WTC11 (cell line): ENCODE results near the gene PROK2.

Experiments
- ATF6 ChIP-seq: sonication (generic); formaldehyde crosslinking; IDR thresholded peaks from 2 replicates; pipeline ENCODE4 v1.8.1; 2023; ENCODE audit warnings: mild to moderate bottlenecking, missing genetic modification reagents
- CTCF ChIP-seq: fragments of 200-600 bp; IDR thresholded peaks from 2 replicates; pipeline ENCODE4 v1.8.0; 2022; ENCODE audit warnings: antibody characterized with exemption
- MAX ChIP-seq: sonication (generic); formaldehyde crosslinking; IDR thresholded peaks from 2 replicates; pipeline ENCODE4 v1.8.0; 2022; ENCODE audit warnings: mild to moderate bottlenecking, missing genetic modification reagents

DNA sequence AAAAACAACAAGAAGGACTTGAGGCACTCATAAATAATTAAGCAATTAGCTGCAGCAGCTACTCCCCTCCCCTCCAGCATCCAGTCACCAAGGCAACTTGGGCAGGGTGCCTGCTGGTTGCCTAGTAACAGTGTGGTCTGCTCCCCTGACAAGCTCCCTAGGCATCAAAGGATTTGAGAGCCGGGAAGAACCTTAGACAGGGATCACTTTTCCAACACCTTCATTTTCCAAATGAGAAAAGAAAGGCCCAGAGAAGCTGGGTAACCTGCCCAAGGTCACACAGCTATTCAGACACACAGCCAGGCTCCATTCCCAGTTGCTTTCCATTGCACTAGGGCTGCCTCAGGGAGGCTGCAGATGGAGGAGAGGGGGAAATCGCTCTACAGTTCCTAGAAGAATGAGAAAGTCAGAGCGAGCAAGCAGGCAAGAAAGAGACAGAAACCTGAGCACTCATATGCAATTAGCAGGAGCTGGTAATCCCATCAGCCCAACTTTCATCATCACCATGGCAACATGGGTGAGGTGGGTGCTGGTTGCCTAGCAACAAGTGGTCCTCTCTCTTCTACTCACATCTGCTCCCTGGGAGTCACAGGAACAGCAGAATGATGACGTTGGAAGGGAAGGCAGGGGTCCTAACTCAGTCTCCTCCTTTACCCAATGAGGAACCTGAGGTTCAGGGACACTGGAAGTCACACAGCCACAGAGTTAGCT lies 56.2 kb downstream of the PROK2 start:
- TF ChIP-seq ATF6 (no peak), CTCF (no peak), MAX (CRISPR knock-in tag) (no peak)
